Astrocyte (in vitro differentiated cells and primary cell): ENCODE measurements around the gene SLC25A26. TPM values are rescaled to one million over a fixed set of nuclear protein-coding genes. Genes with fewer than 3 reads are reported as not detected.

Experiments
- DNase-seq: peaks from one replicate; pipeline ENCODE4 v3.0.0-alpha.2; 2010; ENCODE audit warnings: low read depth
- FAIRE-seq: peaks from 2 replicates; lab custom pipeline; 2011; peaks lifted over from hg19 to GRCh38; lab: Jason Lieb, UNC
- H2AFZ ChIP-seq: 2 replicates; pipeline ENCODE4 v1.6.0; 2012; ENCODE audit warnings: low read depth, low read length, inconsistent platforms
- H3K27ac ChIP-seq: 2 replicates; pipeline ENCODE4 v1.5.1; 2011; ENCODE audit warnings: low read depth, low read length, inconsistent platforms
- H3K27me3 ChIP-seq: 2 replicates; pipeline ENCODE4 v1.6.0; 2011; ENCODE audit warnings: low read length, inconsistent platforms; ENCODE audit not compliant: insufficient read depth
- H3K36me3 ChIP-seq: 2 replicates; pipeline ENCODE4 v1.5.1; 2011; ENCODE audit warnings: low read length, inconsistent platforms; ENCODE audit not compliant: insufficient read depth
- H3K4me1 ChIP-seq: 2 replicates; pipeline ENCODE4 v1.5.1; 2011; ENCODE audit warnings: low read length, inconsistent platforms; ENCODE audit not compliant: insufficient read depth
- H3K4me2 ChIP-seq: 2 replicates; pipeline ENCODE4 v1.6.0; 2012; ENCODE audit warnings: low read length, inconsistent platforms
- H3K4me3 ChIP-seq: 2 replicates; pipeline ENCODE4 v1.5.1; 2011; ENCODE audit warnings: low read depth, mild to moderate bottlenecking, low read length, inconsistent platforms; ENCODE audit not compliant: insufficient read depth
- H3K79me2 ChIP-seq: 2 replicates; pipeline ENCODE4 v1.6.0; 2012; ENCODE audit warnings: mild to moderate bottlenecking, low read length, inconsistent platforms; ENCODE audit not compliant: insufficient read depth
- H3K9ac ChIP-seq: 2 replicates; pipeline ENCODE4 v1.6.0; 2012; ENCODE audit warnings: mild to moderate bottlenecking, low read length, inconsistent platforms
- H3K9me3 ChIP-seq: 2 replicates; pipeline ENCODE4 v1.5.1; 2012; ENCODE audit warnings: low read depth, mild to moderate bottlenecking, low read length, inconsistent platforms; ENCODE audit not compliant: insufficient read depth
- H4K20me1 ChIP-seq: 2 replicates; pipeline ENCODE4 v1.6.0; 2012; ENCODE audit warnings: low read length, inconsistent platforms; ENCODE audit not compliant: insufficient read depth
- H3K27ac Mint-ChIP-seq: one replicate; pipeline ENCODE4 v1.8.0; 2021; ENCODE audit warnings: mild to moderate bottlenecking, mixed read lengths; ENCODE audit not compliant: unreplicated experiment
- H3K27me3 Mint-ChIP-seq: one replicate; pipeline ENCODE4 v1.8.0; 2021; ENCODE audit warnings: low read depth, mixed read lengths; ENCODE audit not compliant: unreplicated experiment
- H3K36me3 Mint-ChIP-seq: one replicate; pipeline ENCODE4 v1.8.0; 2021; ENCODE audit warnings: low read depth, mixed read lengths; ENCODE audit not compliant: unreplicated experiment
- H3K4me1 Mint-ChIP-seq: one replicate; pipeline ENCODE4 v1.8.0; 2021; ENCODE audit warnings: low read depth, mixed read lengths; ENCODE audit not compliant: unreplicated experiment
- H3K4me3 Mint-ChIP-seq: one replicate; pipeline ENCODE4 v1.8.0; 2021; ENCODE audit warnings: mild to moderate bottlenecking, moderate library complexity, mixed read lengths; ENCODE audit not compliant: unreplicated experiment
- H3K9me3 Mint-ChIP-seq: one replicate; pipeline ENCODE4 v1.8.0; 2021; ENCODE audit warnings: mild to moderate bottlenecking, mixed read lengths; ENCODE audit not compliant: unreplicated experiment
- CTCF ChIP-seq: IDR thresholded peaks from 2 replicates; pipeline ENCODE4 v1.5.1; 2011; ENCODE audit warnings: low read depth, mild to moderate bottlenecking, inconsistent platforms, low read length, moderate library complexity; ENCODE audit not compliant: insufficient read depth
- EZH2 ChIP-seq: IDR thresholded peaks from 2 replicates; pipeline ENCODE4 v1.6.1; 2012; ENCODE audit warnings: mild to moderate bottlenecking, low read length, inconsistent platforms; ENCODE audit not compliant: insufficient read depth
- total RNA-seq: library from RNA; stranded (reverse); gene quantifications from 2 replicates; pipeline ENCODE4 v1.2.1, GENCODE V29; 2021

The SLC25A26 gene
- total RNA-seq, 1 donor from 2014 or later = 17.9 TPM

GRCh38 chr3:66386011-66386924 lies 165.5 kb downstream of the SLC25A26 start:
- no peak overlapping the region for H3K27ac Mint-ChIP-seq
- no peak overlapping the region for H3K27ac ChIP-seq
- no peak overlapping the region for H3K9ac ChIP-seq
- H3K4me3 Mint-ChIP-seq = no peak overlapping the region
- peaks cover 2% of the 10 kb centered on the region for H3K4me1 Mint-ChIP-seq
- H3K36me3 Mint-ChIP-seq = peaks cover 43% of the 10 kb centered on the region
- peaks cover 25% of the 10 kb centered on the region for H3K36me3 ChIP-seq
- H3K9me3 ChIP-seq = peaks cover 4% of the 10 kb centered on the region
- no peaks in the 10 kb centered on the region for H3K4me1 ChIP-seq
- H3K9me3 Mint-ChIP-seq = peaks cover 9% of the 10 kb centered on the region
- H3K4me2 ChIP-seq = no peak overlapping the region
- H3K27me3 Mint-ChIP-seq = no peaks in the 10 kb centered on the region
- no peaks in the 10 kb centered on the region for H3K27me3 ChIP-seq
- no peaks in the 10 kb centered on the region for H3K79me2 ChIP-seq
- no peak overlapping the region for H2AFZ ChIP-seq
- DNase-seq (no peak), FAIRE-seq (no peak)
- no peak for TF ChIP-seq CTCF
- TF ChIP-seq EZH2 = no peak
- no peak overlapping the region for H3K4me3 ChIP-seq
- no peaks in the 10 kb centered on the region for H4K20me1 ChIP-seq

GRCh38 chr3:66386925-66387650 lies 166.3 kb downstream of the SLC25A26 start:
- Mint-ChIP-seq H3K9me3 (peaks cover 9% of the 10 kb centered on the region), H3K27ac (no peak overlapping the region), H3K4me3 (no peak overlapping the region), H3K27me3 (no peaks in the 10 kb centered on the region), H3K36me3 (peaks cover 45% of the 10 kb centered on the region), H3K4me1 (peaks cover 2% of the 10 kb centered on the region)
- Histone ChIP-seq H3K4me2 (no peak overlapping the region), H3K27ac (no peak overlapping the region), H3K9me3 (peaks cover 4% of the 10 kb centered on the region), H3K4me1 (no peaks in the 10 kb centered on the region), H2AFZ (no peak overlapping the region), H4K20me1 (no peaks in the 10 kb centered on the region), H3K79me2 (no peaks in the 10 kb centered on the region), H3K36me3 (peaks cover 25% of the 10 kb centered on the region), H3K9ac (no peak overlapping the region), H3K4me3 (no peak overlapping the region), H3K27me3 (no peaks in the 10 kb centered on the region)
- FAIRE-seq (no peak), DNase-seq (no peak)
- TF ChIP-seq EZH2 (no peak), CTCF (no peak)
